K562 (cell line): ENCODE measurements around the gene CTAGE1. TPM values are rescaled to one million over a fixed set of nuclear protein-coding genes. Genes with fewer than 3 reads are reported as not detected.

Experiments used
- ASH1L ChIP-seq: fragments of 450-650 bp; IDR thresholded peaks from 2 replicates; pipeline ENCODE4 v1.6.1; 2018; ENCODE audit warnings: borderline replicate concordance, mild to moderate bottlenecking, low read depth; ENCODE audit not compliant: partially characterized antibody
- BHLHE40 ChIP-seq: IDR thresholded peaks from 2 replicates; pipeline ENCODE4 v1.6.1; 2011; ENCODE audit warnings: low read length, improper control_type of control experiment
- CCAR2 ChIP-seq: fragments of 200-400 bp; formaldehyde crosslinking; IDR thresholded peaks from 2 replicates; pipeline ENCODE4 v1.6.1; 2017; ENCODE audit warnings: mild to moderate bottlenecking, low read depth, low read length
- DPF2 ChIP-seq: fragments of 450-650 bp; IDR thresholded peaks from 2 replicates; pipeline ENCODE4 v1.6.1; 2016
- JUNB ChIP-seq: fragments of 450-650 bp; formaldehyde crosslinking; conservative IDR thresholded peaks from 2 replicates; pipeline ENCODE4 v1.4.0; 2020; ENCODE audit warnings: mild to moderate bottlenecking
- L3MBTL2 ChIP-seq: fragments of 450-650 bp; IDR thresholded peaks from 2 replicates; pipeline ENCODE4 v1.6.1; 2016; ENCODE audit warnings: mild to moderate bottlenecking, moderate library complexity
- LARP7 ChIP-seq: fragments of 450-650 bp; IDR thresholded peaks from 2 replicates; pipeline ENCODE4 v1.6.1; 2016
- MBD1 ChIP-seq: fragments of 250-450 bp; sonication (Bioruptor Pico); IDR thresholded peaks from 2 replicates; pipeline ENCODE4 v1.8.0; 2022; ENCODE audit warnings: inconsistent platforms
- NBN ChIP-seq: fragments of 450-650 bp; IDR thresholded peaks from 2 replicates; pipeline ENCODE4 v1.6.1; 2016; ENCODE audit warnings: low read depth, mild to moderate bottlenecking
- NFXL1 ChIP-seq: fragments of 450-650 bp; formaldehyde crosslinking; IDR thresholded peaks from 2 replicates; pipeline ENCODE4 v1.4.0; 2021; ENCODE audit warnings: mild to moderate bottlenecking
- POLR2H ChIP-seq: IDR thresholded peaks from 2 replicates; pipeline ENCODE4 v1.6.1; 2016; ENCODE audit warnings: missing genetic modification characterization, low read depth, mild to moderate bottlenecking, control low read depth, missing compliant biosample characterization, moderate library complexity
- SAP30 ChIP-seq: fragments of 200-600 bp; sonication (generic); IDR thresholded peaks from 2 replicates; pipeline ENCODE4 v1.6.1; 2012; ENCODE audit warnings: borderline replicate concordance, low read depth, mild to moderate bottlenecking, moderate library complexity, low read length, control low read depth, inconsistent platforms; ENCODE audit not compliant: insufficient read depth, poor library complexity, severe bottlenecking
- SIX5 ChIP-seq, 2 experiments: IDR thresholded peaks; 2 replicates each; pipeline ENCODE4 v1.6.1; 2011; ENCODE audit warnings: low read length in 2 of 2, borderline replicate concordance in 1 of 2, low read depth in 1 of 2, mild to moderate bottlenecking in 1 of 2, moderate library complexity in 1 of 2; ENCODE audit not compliant: insufficient read depth in 1 of 2
- SNIP1 ChIP-seq: fragments of 450-650 bp; IDR thresholded peaks from 2 replicates; pipeline ENCODE4 v1.7.1; 2017; ENCODE audit warnings: low read depth, mild to moderate bottlenecking
- SRSF7 ChIP-seq: fragments of 200-400 bp; formaldehyde crosslinking; optimal IDR thresholded peaks from 2 replicates; pipeline ENCODE3; 2017; ENCODE audit warnings: mild to moderate bottlenecking, low read depth, low read length
- TCF3 ChIP-seq: sonication (generic); formaldehyde crosslinking; IDR thresholded peaks from 2 replicates; pipeline ENCODE4 v1.4.0; 2020; ENCODE audit warnings: mild to moderate bottlenecking, missing genetic modification reagents
- TRIM24 ChIP-seq, 2 experiments: fragments of 450-650 bp; IDR thresholded peaks; 2 replicates each; pipeline ENCODE4 v1.6.1; 2016
- TRIM25 ChIP-seq: fragments of 450-650 bp; IDR thresholded peaks from 2 replicates; pipeline ENCODE4 v1.7.0; 2016; ENCODE audit warnings: borderline replicate concordance
- ZNF311 ChIP-seq: fragments of 250-450 bp; sonication (Bioruptor Pico); IDR thresholded peaks from 2 replicates; pipeline ENCODE4 v1.4.0; 2020; ENCODE audit warnings: mild to moderate bottlenecking, moderate library complexity
- polyA plus RNA-seq, 8 experiments: library from polyadenylated mRNA; depleted of rRNA in 4 of 8; stranded (reverse) in 5 of 8; unstranded in 3 of 8; fragments of >200 nt; fragmentation: Nextera tagmentation in 2 of 8; fragmentation: Illumina TruSeq in 1 of 8; extraction: Ambion mirVana in 2 of 8; extraction: Trizol in 1 of 8; gene quantifications; 2 replicates each; pipeline versions ENCODE4 v1.2.1 to v1.2.3, GENCODE V29; 2011 to 2014; ENCODE audit warnings: inconsistent platforms in 1 of 8, missing spikeins in 1 of 8
- total RNA-seq, 7 experiments: library from RNA; depleted of rRNA in 6 of 7; stranded (reverse); fragments of >200 nt in 6 of 7; fragmentation: Illumina TruSeq in 2 of 7; extraction: Trizol in 2 of 7; gene quantifications; 2 replicates each; pipeline versions ENCODE4 v1.2.1 to v1.2.3, GENCODE V29; 2011 to 2021; ENCODE audit warnings: low replicate concordance in 1 of 7
- TF ChIP-seq, protein P1 (sequence below), 2 experiments: fragments of 250-450 bp in 1 of 2; fragments of 450-650 bp in 1 of 2; sonication (Bioruptor Pico) in 1 of 2; IDR thresholded peaks; 2 replicates each; pipeline versions ENCODE4 v1.6.1 to v1.8.0; 2016 to 2021; ENCODE audit warnings: mild to moderate bottlenecking in 2 of 2, moderate library complexity in 2 of 2, missing compliant biosample characterization in 1 of 2, missing genetic modification characterization in 1 of 2
- TF ChIP-seq, protein P2 (sequence below): fragments of 450-650 bp; formaldehyde crosslinking; IDR thresholded peaks from 2 replicates; pipeline ENCODE4 v1.4.0; 2020; ENCODE audit warnings: mild to moderate bottlenecking, mixed read lengths
- TF ChIP-seq, protein P3 (sequence below): fragments of 450-650 bp; IDR thresholded peaks from 2 replicates; pipeline ENCODE4 v1.6.1; 2017; ENCODE audit warnings: mild to moderate bottlenecking, moderate library complexity

CTAGE1 gene
- total and polyA plus RNA-seq, 9 of the 15 experiments (the other 6 are each of a cell fraction or from before 2014, with no cell fraction given): not detected

GRCh38 chr18:22465859-22466457 lies 48.2 kb upstream of the CTAGE1 start (continued):
- TF ChIP-seq, protein P1, sequence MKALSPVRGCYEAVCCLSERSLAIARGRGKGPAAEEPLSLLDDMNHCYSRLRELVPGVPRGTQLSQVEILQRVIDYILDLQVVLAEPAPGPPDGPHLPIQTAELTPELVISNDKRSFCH (CRISPR knock-in tag; IDR thresholded peaks at IDR 0.05): no peak
- TF ChIP-seq, protein P1 (tag; IDR thresholded peaks at IDR 0.05): peak; percentile 21; the same call in 1 of the 2 replicates
- TF ChIP-seq POLR2H (peak; percentile 55; the same call in 1 of the 2 replicates), SNIP1 (no peak), SAP30 (no peak), TCF3 (CRISPR knock-in tag) (peak; percentile 27; the same call in 1 of the 2 replicates), DPF2 (peak; percentile 88), BHLHE40 (peak; percentile 95), LARP7 (no peak), TRIM24 (IDR thresholded peaks at IDR 0.05) (peak in 1 of 2 experiments; percentile 41; a peak in 1 of 4 replicates), TRIM25 (no peak), SIX5 (IDR thresholded peaks at IDR 0.05; ENCODE audit: borderline replicate concordance in 1 of 2, insufficient read depth in 1 of 2, low read depth in 1 of 2, low read length in 2 of 2) (no peak), ZNF311 (CRISPR knock-in tag) (peak; percentile 57; the same call in 1 of the 2 replicates), L3MBTL2 (peak; percentile 92), NBN (no peak), NFXL1 (CRISPR knock-in tag) (0 out of 2 replicates have a peak, but pooled peaks have one; percentile 17), SRSF7 (no peak), JUNB (CRISPR knock-in tag) (peak; percentile 56), MBD1 (CRISPR knock-in tag) (no peak), CCAR2 (no peak), ASH1L (no peak)
- TF ChIP-seq, protein P2, sequence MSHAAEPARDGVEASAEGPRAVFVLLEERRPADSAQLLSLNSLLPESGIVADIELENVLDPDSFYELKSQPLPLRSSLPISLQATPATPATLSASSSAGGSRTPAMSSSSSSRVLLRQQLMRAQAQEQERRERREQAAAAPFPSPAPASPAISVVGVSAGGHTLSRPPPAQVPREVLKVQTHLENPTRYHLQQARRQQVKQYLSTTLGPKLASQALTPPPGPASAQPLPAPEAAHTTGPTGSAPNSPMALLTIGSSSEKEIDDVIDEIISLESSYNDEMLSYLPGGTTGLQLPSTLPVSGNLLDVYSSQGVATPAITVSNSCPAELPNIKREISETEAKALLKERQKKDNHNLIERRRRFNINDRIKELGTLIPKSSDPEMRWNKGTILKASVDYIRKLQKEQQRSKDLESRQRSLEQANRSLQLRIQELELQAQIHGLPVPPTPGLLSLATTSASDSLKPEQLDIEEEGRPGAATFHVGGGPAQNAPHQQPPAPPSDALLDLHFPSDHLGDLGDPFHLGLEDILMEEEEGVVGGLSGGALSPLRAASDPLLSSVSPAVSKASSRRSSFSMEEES (CRISPR knock-in tag): peak; percentile 94
- TF ChIP-seq, protein P3, sequence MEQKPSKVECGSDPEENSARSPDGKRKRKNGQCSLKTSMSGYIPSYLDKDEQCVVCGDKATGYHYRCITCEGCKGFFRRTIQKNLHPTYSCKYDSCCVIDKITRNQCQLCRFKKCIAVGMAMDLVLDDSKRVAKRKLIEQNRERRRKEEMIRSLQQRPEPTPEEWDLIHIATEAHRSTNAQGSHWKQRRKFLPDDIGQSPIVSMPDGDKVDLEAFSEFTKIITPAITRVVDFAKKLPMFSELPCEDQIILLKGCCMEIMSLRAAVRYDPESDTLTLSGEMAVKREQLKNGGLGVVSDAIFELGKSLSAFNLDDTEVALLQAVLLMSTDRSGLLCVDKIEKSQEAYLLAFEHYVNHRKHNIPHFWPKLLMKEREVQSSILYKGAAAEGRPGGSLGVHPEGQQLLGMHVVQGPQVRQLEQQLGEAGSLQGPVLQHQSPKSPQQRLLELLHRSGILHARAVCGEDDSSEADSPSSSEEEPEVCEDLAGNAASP: no peak
